Colonic mucosa (tissue), 4 donors: Measurements from ENCODE around the gene CXCL13. TPM values are rescaled to one million over a fixed set of nuclear protein-coding genes. Genes with fewer than 3 reads are reported as not detected.

Source experiments
- DNase-seq: peaks from one replicate; pipeline ENCODE4 v3.0.0-alpha.2; 2020
- H3K27ac ChIP-seq: fragments of 200-600 bp; one replicate; pipeline ENCODE4 v1.8.0; 2021
- H3K27me3 ChIP-seq: fragments of 200-600 bp; one replicate; pipeline ENCODE4 v1.8.0; 2021
- H3K36me3 ChIP-seq: fragments of 200-600 bp; one replicate; pipeline ENCODE4 v1.8.0; 2021
- H3K4me1 ChIP-seq: fragments of 200-600 bp; one replicate; pipeline ENCODE4 v1.8.0; 2021; ENCODE audit warnings: mild to moderate bottlenecking
- H3K4me3 ChIP-seq: fragments of 200-600 bp; one replicate; pipeline ENCODE4 v1.8.0; 2021
- H3K9ac ChIP-seq, 2 donors: one replicate each; pipeline ENCODE4 v1.7.0; 2013; ENCODE audit warnings: control low read depth in 2 of 2, low read depth in 2 of 2, low read length in 2 of 2
- H3K9me3 ChIP-seq: fragments of 200-600 bp; one replicate; pipeline ENCODE4 v1.8.0; 2021
- intact Hi-C: fragments of 100-400 bp; cut with DNase I; formaldehyde crosslinking; loops from one replicate; pipeline ENCODE4 v1.14.1; 2022
- total RNA-seq, 2 donors: library from RNA; stranded (reverse); fragmentation: NEBNext Ultra II Directional in 1 of 2; extraction: Animal tissue kit (Norgen Biotek cat#: 25700) in 1 of 2; gene quantifications; one replicate each; pipeline ENCODE4 v1.2.1, GENCODE V29; 2021
- TF ChIP-seq, protein P1 (sequence below): fragments of 200-600 bp; IDR thresholded peaks from one replicate; pipeline ENCODE4 v1.8.0; 2022; ENCODE audit warnings: antibody characterized with exemption, mild to moderate bottlenecking
- donor health status: healthy.
- donor health status: DM: no; HTN: no; CAD: no.
- donor health status: DM: no; HTN: no; CAD: no.

Gene CXCL13
- total RNA-seq, 2 donors from 2014 or later = 0.35 to 1.1 TPM

DNA sequence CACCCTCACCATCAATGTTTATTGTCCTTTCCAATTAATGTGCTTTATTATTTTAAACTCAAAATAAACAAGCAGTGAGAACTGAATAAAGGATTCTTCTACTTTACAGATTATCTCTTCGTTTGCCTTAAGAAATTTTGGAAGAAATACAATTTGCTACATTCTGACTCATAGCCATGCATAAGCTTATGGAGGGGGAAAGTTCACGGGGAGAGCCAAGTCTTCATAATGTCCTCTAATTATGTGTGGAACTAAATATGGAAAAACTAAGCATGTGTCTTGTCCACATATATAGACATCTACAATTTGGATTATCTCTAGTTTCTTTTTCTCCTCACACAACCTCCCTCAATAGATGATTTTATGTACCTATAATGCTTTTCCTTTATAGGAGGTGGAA is 17.5 kb downstream of the CXCL13 start:
- Histone ChIP-seq H3K36me3 (no peaks in the 10 kb centered on the region), H3K4me3 (no peak overlapping the region), H3K27ac (no peak overlapping the region), H3K9me3 (no peaks in the 10 kb centered on the region), H3K4me1 (no peaks in the 10 kb centered on the region), H3K9ac (no peak overlapping the region), H3K27me3 (no peaks in the 10 kb centered on the region)
- no peak for DNase-seq
- intact Hi-C loops = no loop called here
- TF ChIP-seq, protein P1, sequence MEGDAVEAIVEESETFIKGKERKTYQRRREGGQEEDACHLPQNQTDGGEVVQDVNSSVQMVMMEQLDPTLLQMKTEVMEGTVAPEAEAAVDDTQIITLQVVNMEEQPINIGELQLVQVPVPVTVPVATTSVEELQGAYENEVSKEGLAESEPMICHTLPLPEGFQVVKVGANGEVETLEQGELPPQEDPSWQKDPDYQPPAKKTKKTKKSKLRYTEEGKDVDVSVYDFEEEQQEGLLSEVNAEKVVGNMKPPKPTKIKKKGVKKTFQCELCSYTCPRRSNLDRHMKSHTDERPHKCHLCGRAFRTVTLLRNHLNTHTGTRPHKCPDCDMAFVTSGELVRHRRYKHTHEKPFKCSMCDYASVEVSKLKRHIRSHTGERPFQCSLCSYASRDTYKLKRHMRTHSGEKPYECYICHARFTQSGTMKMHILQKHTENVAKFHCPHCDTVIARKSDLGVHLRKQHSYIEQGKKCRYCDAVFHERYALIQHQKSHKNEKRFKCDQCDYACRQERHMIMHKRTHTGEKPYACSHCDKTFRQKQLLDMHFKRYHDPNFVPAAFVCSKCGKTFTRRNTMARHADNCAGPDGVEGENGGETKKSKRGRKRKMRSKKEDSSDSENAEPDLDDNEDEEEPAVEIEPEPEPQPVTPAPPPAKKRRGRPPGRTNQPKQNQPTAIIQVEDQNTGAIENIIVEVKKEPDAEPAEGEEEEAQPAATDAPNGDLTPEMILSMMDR = no peak

DNA sequence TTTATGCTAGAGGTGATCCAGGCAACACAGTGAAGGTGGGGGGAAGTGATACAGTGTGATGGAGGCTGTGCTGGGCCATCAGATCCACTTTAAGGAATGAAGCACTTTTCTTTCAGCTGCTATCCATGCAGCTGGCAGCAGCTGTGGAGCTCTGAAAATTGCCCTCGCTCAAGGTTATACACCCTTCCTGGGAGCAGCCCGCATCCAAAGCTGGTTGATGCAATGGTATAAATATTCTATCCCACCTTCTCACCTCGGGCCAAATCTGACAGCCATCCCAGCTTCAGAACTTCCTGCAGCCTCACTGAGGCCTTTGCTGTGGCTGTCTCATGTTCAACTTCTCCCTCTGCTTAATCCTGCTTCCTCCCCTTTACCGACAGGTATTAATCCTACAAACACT is 18.6 kb downstream of the CXCL13 start:
- intact Hi-C loops = no loop called here
- H3K27ac ChIP-seq = no peak overlapping the region

DNA sequence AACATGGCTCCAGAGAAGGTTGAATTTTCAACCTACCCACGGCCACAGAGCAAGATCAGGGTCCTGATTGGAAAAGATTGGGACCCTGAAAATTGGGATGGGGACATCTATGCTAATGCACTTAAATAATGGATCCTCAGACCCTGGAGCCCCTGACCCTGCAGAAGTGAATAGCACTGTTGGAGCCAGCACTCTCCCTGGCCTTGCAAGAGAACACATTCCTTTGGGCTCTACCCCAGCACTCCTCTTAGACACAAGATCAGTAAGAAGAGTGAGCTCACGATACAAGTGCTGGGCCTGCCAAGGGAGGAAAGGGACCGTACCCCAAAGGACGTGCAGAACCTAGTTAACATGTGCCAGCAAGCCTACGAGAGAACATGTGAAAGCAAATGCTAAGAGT is 19.9 kb downstream of the CXCL13 start:
- no peaks in the 10 kb centered on the region for H3K27me3 ChIP-seq
- TF ChIP-seq, protein P1 = no peak
- no peaks in the 10 kb centered on the region for H3K36me3 ChIP-seq
- no peak overlapping the region for H3K4me3 ChIP-seq
- H3K27ac ChIP-seq = no peak overlapping the region
- H3K9ac ChIP-seq = no peak overlapping the region
- no peak for DNase-seq
- intact Hi-C loops = no loop called here
- H3K9me3 ChIP-seq = no peaks in the 10 kb centered on the region
- no peaks in the 10 kb centered on the region for H3K4me1 ChIP-seq

More for the DNA sequence above, 18.6 kb downstream of the CXCL13 start:
- H3K9me3 ChIP-seq = no peaks in the 10 kb centered on the region
- H3K4me3 ChIP-seq = no peak overlapping the region
- DNase-seq = no peak
- H3K36me3 ChIP-seq = no peaks in the 10 kb centered on the region
- no peaks in the 10 kb centered on the region for H3K4me1 ChIP-seq
- TF ChIP-seq, protein P1 = no peak
- no peaks in the 10 kb centered on the region for H3K27me3 ChIP-seq
- no peak overlapping the region for H3K9ac ChIP-seq

DNA sequence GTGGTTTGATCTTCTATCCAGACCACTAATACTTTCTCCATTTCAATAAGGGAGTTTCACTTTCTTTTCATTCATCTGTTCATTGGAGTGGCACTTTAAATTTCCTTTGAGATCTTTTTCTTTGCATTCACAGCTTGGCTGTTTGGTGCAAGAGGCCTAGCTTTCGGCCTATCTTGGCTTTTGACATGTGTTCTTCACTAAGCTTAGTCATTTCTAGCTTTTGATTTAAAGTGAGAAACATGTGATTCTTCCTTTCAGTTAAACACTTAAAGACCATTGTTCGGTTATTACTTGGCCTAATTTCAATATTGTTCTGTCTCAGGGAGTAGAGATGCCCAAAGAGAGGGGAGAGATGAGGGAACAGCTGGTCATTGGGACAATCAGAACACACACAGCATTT is 24.3 kb downstream of the CXCL13 start:
- Histone ChIP-seq H3K4me1 (no peaks in the 10 kb centered on the region), H3K9me3 (no peaks in the 10 kb centered on the region), H3K27ac (no peak overlapping the region), H3K27me3 (no peaks in the 10 kb centered on the region), H3K9ac (no peak overlapping the region), H3K4me3 (no peak overlapping the region), H3K36me3 (no peaks in the 10 kb centered on the region)
- DNase-seq = no peak
- TF ChIP-seq, protein P1 = no peak
- intact Hi-C loops = no loop called here

DNA sequence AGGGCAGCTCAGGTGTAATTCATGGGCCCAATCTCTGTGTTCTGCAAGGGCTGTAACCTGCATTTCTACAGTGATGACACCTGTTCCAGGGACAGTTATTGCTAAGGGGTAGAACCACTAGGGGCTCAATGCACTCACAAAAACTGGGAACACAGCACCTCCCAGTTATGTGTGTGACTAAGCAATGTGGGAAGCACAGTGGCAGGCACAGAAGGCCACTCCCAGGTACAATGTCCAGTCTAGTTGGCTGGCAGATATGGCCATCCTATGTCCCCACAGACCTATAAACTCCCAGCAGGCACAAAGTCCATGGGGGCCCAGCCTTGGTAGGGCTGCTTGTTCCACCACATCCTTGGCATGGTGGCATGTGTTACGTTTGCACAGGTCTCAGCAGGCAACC is 25.7 kb downstream of the CXCL13 start:
- Histone ChIP-seq H3K9ac (no peak overlapping the region), H3K27me3 (no peaks in the 10 kb centered on the region), H3K36me3 (no peaks in the 10 kb centered on the region), H3K4me3 (no peak overlapping the region), H3K4me1 (no peaks in the 10 kb centered on the region), H3K27ac (no peak overlapping the region), H3K9me3 (no peaks in the 10 kb centered on the region)
- TF ChIP-seq, protein P1 = no peak
- peak; percentile 86 for DNase-seq
- intact Hi-C loops = no loop called here
